GM18861 (cell line): Measurements from ENCODE around the gene USP15.

Experiments
- ATAC-seq: cut with Tn5 transposase; IDR thresholded peaks from one replicate; pipeline ENCODE4 v1.9.1; 2021; ENCODE audit not compliant: unreplicated experiment

USP15 gene

DNA sequence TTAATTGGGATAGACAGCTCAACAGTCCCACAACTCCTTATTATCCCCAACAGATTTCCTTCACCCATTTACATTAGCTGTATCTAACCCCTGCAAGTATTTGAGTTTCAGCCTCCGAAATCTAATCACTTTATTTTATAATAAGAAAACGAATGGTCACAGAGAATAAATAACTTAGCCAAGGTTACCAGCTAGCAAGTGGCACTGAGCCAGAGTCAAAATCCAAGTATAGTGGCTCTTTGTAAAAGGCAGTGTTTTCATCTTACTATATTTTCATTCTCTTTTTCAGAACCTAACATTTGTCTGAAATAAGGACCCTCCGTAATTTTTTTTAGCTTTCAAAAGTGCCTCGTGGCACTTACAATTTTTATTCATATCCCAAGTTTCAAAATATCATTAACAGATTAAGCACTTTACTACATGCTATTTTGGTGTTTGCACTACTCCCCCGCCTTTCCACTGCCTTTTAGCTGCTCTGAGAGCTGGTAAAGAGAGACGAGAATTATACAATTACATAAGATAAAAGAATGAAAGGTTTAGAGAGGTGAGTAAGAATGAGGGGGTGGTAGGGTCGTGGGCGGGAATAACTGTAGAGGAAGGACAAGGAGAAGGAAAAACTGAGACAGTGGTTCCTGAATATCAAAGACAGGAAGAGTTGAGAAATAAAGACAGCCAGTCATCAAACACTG is 3.7 kb upstream of the USP15 start:
- ATAC-seq = no peak

DNA sequence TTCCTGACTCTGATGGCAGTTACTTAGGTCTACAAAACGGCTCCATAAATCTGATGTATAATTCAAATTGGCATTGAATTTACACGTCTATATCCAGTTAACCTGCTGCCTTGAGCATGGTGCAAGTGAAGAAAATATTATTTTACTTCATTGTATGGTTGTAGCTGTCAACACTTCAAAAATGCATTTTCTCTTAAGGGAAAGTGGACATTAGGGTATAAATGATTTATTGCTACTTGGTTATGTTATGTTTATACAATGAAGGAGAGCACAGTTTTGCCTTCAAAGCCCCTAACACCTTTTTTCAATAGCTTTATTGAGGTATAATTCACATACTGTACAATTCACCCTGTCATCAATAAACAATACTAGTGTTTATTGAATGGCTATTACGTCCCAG is 2.0 kb upstream of the USP15 start:
- ATAC-seq = no peak

DNA sequence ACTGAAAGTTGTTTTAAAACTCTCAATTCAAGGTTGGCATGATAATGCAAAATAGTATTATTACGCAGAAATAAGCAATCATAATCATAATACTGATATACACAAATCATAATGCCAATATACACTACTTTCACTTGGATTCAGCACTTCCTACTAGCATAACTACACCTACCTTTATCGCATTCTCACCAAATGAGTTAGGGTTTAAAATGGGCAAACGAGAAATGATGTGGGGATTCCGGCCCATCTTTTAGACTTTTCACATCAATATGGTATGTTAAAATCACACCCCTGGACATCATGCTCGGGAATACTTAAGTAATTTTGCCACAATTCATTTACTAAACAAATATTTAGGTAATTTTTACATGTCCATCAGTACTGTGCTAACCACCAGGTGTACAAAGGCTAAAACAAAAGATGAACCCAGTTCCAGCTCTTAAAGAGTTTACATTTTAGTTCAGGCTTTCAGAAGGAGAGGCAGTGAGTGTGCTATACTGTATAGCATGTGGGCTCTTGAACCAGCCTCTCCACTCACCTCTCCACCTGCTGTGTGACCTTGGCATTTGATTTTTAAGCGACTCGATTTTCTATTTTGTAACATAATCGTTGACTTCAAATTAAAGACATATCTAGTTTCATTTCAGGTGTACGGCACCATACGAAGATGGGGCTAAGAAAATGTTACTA is 1.1 kb upstream of the USP15 start:
- no peak for ATAC-seq

DNA sequence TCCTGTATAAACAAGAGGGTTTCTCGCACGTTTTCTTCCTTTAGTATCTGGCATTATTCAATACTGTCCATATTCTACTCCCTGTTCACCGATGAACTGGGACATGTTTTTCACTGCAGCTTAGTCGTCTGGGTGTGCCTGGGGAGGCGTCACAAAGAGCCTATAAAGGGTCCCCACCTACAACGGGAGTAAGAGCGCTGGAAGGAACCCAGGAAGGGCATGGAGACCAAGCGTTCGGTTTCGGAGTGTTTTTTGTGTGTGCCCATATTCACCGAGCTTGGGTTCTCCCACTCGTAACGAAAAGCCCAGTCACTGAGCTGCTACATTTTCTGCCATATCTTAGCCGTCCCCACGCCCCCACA is 592 bp upstream of the USP15 start:
- ATAC-seq = peak; percentile 1

DNA sequence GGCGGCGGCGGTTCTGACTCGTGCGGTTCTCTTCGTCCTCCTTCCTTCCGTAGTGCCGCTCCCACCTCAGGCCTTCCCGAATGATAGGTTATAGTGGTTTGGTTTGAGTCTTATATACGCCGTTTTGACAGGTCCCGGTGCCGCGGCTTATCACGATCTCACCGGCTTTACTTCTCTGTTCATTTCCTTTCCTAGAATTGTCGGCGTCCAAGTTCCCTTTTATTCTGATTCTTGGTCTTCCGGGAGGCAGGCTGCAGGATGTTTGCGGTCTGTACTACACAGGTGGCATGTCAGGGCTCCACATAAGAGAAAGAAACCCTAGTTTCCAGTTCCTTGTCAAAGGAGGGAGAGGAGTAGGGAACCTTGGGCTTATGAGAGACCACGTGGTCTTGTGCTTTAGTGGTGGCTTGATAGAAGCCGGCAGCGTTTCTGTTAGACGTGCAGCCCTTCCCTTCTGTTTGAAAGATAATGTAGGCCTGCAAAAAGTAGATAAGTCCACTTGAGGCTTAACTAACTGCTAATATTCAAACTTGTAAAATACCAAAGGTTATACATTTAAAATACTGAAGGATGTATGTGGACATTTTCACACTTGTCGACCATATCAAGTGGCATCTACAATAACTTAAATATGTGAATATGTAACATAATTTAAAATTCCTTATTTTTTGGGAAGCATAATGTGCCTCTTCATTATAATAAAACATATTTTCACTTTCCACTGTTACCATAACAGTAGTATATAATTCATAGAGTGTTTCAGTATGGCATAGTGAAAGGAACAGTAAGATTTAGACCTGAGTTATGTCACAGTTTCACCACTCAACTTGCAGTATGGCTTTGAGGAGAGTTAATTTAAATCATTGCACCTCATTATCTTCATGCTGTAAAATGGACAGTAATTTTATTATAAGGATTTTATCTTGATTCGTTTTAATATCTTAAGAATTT is 804 bp downstream of the USP15 start:
- ATAC-seq = peak; percentile 38

DNA sequence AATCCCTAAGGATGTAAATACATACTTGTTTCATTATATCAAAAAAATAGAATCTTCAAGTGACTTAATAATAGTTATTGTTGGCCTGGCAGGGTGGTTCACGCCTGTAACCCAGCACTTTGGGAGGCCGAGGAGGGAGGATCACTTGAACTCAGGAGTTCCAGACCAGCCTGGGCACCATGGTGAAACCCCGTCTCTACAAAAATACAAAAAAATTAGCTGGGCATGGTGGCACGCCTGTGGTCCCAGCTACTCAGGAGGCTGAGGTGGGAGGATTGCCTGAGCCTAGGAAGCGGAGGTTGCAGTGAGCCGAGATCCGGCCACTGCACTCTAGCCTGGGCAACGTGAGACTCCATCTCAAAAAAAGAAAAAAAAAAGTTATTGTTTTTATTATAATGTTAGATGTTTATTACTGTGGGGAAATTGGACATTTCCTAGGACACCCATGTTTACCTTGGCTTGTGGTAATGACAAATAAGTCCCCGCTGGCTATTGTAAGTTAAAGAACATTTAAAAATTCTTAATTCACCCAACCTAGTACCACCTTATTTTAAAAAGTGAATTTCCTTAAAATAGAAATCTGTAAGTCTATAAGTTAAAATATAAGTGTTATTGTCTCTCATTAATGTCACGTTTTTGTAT is 1.8 kb downstream of the USP15 start:
- no peak for ATAC-seq

DNA sequence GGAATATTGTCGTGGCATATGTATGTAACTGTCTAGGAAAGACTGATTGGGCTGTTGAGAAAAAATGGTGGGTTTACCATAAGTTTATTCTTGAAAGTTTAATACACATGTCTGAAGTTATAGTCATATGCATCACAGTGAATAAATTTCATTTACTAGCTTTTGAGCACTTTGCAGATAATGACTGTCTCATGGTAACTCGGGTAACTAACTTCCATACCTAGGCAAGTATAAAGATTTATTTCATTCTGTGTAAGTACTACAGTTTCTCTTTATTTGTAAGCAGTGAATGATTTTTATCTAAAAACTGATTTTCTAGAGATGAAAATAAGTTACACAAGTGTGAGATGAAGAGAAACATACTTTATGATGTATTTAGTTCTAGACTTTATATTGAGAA is 3.0 kb downstream of the USP15 start:
- ATAC-seq = no peak

DNA sequence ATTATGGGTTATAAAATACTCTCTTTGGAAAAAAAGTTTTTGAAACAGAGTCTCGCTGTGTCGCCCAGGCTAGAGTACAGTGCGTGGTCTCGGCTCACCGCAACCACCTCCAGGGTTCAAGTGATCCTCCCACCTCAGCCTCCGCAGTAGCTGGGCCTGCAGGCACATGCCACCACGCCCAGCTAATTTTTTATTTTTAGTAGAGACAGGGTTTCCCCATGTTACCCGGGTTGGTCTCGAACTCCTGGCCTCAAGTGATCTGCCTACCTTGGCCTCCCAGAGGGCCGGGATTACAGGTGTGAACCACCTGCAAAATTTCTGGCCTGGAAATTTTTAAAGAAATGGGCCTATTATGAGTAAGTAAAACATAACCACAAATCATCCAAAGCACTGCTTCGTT is 3.8 kb downstream of the USP15 start:
- ATAC-seq = no peak

DNA sequence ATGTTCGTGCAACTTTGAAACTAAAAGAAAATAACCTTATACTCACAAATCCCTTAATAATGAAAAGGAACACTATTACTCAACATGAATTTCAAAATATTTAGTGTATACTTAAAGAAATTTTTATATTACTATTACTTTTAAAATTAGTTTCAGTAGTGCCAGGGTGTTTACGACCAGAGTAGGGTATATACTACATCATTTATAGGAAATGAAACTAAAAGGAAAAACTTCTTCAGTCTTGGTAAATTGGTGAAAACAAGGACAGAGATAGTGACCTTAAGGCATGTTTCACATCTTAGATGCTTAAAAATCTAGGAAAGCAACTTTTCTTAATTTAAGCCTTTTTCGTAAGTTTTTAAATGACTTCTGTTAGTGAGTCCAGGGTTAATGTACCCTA is 4.5 kb downstream of the USP15 start:
- ATAC-seq = peak; percentile 16

DNA sequence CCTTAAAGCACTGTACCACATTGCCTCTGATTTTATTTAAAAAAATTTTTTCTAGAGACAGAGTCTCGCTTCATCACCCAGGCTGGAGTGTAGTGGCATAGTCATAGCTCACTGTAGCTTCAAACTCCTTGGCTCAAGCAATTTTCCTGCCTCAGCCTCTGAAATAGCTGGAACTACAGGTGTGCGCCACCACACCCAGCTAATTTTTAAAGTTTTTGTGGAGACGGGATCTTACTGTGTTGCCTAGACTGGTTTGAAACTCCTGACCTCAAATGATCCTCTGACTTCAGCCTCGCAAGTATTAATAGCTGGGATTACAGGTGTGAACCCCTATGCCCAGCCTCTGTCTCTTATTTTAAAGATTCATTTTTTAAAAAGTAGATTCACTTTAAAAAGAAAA is 5.3 kb downstream of the USP15 start:
- ATAC-seq = no peak

DNA sequence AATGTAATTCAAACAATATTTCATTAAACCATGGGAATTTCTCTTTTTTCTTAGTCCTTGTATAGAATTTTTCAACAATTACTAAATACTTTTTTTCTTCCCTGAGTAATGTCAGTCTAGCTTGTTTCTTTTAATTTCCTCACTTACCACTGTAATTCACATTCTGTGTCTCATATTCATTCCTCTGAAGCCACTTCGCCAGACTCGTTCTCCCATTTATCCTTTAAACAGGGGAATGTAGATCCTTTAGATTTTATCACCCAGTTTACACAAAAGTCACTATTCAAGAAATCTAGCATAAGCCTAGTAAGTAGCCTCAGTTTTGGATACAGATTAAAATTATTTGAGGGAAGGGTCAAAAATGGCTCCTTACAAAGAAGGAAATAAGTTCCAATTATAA is 6.8 kb downstream of the USP15 start:
- ATAC-seq = no peak

DNA sequence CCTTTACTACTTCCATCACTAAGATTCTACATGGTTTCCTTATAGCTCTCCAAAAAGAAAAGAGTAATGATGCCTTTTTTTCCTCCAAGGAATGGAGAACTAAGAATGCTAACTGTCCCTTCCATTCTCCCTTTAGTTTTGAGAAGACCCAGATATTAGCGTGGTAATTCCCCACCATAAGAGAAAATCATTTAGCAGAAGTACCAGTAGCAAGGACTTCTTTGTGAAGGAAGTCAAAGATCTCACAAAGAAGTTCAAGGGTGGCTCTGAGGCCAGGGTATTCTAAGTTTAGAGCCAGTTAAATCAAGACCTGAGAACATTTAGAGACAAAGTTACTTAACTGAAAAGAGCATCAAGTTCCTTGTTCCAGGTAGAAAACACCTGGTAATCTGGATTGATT is 7.3 kb downstream of the USP15 start:
- ATAC-seq = peak; percentile 38

DNA sequence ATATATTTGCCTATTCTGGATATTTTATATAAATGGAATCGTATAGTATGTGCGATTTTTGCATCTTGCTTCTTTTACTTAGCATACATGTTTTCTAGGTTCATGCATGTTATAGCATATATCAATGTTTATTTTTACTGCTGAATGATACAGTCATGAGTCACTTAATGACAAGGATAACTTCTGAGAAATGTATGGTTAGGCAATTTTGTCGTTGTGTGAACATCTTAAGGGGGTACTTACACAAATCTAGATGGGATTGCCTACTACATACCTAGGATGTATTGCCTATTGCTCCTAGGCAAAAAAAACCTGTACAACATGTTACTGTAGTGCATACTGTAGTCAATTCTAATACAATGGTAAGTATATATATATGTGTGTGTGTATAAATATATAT is 8.8 kb downstream of the USP15 start:
- no peak for ATAC-seq

DNA sequence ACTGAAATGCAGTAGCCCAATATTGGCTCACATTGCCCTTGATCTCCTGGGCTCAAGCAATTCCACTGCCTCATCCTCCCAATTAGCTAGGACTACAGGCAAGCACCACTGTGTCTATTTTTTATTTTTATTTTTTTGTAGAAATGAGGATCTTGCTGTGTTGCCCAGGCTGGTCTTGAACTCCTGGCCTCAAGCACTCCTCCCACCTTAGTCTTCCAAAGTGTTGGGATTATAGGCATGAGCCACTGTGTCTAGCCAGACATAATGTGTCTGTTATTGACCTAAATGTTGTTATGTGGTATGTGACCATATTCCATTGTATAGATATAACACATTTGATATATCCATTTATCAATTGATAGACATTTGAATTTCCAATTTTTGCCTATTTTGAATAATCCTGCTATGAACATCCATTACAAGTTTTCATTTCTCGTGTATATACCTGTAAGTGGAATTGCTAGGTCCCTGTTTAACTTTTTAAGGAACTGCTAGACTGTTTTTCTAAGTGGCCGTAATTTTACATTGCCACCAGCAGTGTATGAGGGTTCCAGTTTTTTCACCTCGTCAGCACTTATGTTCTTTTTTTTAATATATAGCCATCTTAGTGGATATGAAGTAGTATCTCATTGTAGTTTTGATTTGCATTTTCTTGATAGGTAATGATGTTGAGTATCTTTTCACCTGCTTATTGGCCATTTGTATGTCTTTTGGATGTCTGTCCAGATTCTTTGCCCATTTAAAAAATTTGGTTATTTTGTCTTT is 9.4 kb downstream of the USP15 start:
- ATAC-seq = no peak

DNA sequence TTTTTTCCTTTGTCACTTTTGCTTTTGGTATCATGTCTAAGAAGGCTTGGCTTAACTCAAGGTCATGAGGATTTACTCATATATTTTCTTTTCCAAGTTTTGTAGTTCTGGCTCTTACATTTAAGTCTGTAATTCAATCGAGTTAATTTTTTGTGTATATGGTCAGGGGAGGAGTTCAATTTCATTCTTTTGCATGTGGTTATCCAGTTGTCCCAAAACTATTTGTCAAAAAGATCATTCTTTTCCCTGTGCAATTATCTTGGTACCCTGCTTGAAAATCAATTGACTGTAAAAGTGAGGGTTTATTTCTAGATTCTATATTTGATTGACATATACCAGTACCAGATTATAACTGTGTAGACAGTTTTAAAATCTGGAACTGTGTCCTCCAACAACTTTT is 10.2 kb downstream of the USP15 start:
- ATAC-seq = no peak

DNA sequence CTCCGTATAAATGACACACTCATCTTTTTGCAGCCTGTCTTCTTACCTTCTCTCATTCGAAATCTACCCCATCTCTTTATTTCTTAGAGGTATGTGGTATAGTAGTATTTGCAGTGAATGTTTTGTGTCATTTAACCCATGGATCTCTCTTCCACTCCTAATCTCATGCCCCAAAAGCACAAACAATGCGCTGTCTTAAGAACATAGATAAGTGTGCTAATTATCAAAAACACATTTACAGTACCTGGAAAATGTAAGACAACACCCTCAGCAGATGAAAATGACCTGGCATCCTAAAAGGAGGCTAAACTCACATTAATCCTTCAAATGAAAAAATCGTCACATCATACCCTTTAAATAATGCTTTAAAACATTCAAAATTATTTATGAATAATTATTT is 10.7 kb downstream of the USP15 start:
- ATAC-seq = no peak

DNA sequence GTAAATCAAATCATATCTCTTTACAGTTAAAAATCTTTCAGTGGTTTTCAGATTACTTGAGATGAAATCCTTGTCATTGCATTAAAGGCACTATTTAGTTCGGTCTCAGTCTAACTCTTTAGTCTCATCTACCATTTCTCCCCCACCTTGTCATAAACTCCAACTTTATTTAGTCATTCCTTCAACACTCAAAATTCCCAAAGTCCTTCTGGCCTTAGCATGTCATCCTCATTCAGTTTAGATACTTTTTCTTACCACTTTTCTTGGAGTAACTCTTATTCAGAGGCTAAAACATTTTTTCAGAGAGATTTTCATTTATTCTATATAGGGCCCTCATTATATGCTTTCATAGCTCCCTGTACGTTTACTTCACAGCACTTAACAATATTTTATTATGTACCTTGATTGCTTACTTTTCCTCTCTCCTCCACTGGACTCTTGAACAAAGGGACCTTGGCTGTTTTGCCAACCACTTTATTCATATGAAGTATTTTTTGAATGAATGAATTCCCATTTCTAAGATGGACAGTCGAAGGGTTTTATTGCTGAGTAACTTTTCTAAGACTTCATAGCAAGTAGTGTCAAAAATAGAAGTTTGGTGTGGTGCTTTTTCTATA is 12.8 kb downstream of the USP15 start:
- ATAC-seq = no peak

DNA sequence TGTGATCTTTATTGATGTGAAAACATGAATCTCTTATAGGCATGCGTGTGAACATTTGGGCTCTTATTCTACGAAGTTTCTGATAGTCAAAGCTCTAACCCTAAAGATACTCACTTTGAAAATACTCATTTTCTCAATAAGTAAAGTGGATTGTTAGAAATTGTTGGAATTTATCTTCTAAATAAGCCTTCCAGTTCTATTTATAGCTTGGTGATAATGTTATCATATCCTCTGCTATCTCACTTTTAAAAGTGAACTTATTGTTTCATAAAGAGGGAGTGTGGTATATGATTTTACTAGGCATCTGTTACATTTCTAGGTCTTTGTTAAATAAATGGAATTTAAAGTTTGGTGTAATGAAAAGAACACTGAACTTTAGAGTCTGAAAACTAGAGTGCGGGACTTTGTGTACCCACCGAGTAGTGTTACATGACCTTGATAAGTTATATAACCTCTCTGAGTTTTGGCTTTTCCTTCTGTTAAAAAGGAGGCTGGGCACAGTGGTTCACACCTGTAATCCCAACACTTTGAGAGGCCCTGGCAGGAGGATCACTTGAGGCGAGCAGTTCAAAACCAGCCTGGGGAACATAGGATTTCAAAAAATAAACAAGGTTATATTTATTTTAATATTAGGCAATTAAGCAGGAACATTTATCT is 13.6 kb downstream of the USP15 start:
- no peak for ATAC-seq

DNA sequence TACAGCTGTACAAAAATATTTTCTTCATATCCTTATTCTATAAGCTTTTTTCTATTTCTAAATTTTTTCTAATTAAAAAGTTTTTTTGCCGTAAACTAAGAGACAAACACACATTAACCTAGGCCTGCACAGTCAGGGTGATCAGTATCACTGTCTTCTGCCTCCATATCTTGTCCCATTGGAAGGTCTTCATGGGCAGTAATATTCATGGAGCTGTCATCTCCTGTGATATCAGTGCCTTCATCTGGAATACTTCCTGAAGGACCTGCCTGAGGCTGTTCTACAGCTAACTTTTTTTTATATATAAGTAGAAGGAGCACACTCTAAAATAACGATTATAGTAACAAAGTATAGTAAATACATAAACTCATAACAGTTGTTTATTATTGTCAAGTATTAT is 17.8 kb downstream of the USP15 start:
- no peak for ATAC-seq

DNA sequence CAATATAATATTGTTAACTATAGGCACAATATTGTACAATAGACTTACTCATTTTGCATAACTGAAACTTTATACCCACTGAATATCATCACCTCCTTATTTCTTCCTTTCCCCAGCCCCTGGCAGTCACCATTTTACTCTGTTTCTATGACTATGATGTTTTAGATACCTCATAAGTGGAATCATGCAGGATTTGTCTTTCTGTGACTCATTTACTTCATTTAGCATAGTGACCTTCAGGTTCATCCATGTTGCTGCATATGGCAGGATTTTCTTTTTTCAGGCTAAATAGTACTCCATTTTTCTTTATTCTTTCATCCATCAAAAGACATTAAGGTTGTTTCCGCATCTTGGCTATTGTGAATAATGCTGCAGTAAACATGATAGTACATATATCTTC is 18.9 kb downstream of the USP15 start:
- no peak for ATAC-seq
